HCT116 (cell line): ENCODE measurements around the gene LTB4R. TPM values are rescaled to one million over a fixed set of nuclear protein-coding genes. Genes with fewer than 3 reads are reported as not detected.
"Not testable (repeated sequence)": the region's sequence is repeated elsewhere in the genome, so short reads cannot be mapped to it uniquely, and the experiment has no call there.

ENCODE experiments used
- ATAC-seq: fragments of 200-7000 bp; cut with Tn5 transposase; 2 replicates; pipeline ENCODE4 v1.9.1; 2020; ENCODE audit warnings: mild to moderate bottlenecking, moderate library complexity
- BruUV-seq: library from RNA; stranded (reverse); fragments of 400-500 nt; replicated peaks from 2 replicates; lab custom pipeline; 2021; lab: Mats Ljungman, UMichigan
- CTCF ChIA-PET: fragments of 300-600 bp; sonication (Branson Sonifier 250); formaldehyde crosslinking; loops from one replicate; lab custom pipeline; 2021; ENCODE audit warnings: antibody characterized with exemption; lab: Charles Lee
- POLR2A ChIA-PET: fragments of 300-600, 350-600 bp; sonication (Branson Sonifier 250); formaldehyde crosslinking; loops from one replicate; lab custom pipeline; 2021; ENCODE audit warnings: antibody characterized with exemption; lab: Charles Lee
- RAD21 ChIA-PET, 2 experiments: fragments of 300-600 bp; sonication (Branson Sonifier 250); formaldehyde crosslinking; loops; one replicate each; lab custom pipeline; 2023; ENCODE audit warnings: low total read pairs in 2 of 2; ENCODE audit not compliant: uncharacterized antibody in 2 of 2, unreplicated experiment in 2 of 2, low non-redundant PET in 1 of 2; lab: Charles Lee
- DNase-seq: peaks from one replicate; pipeline ENCODE4 v3.0.0-alpha.2; 2010; ENCODE audit warnings: low read depth, low spot score
- H2AFZ ChIP-seq: fragments of 200-600 bp; shearing (Covaris generic), sonication (generic); 2 replicates; pipeline ENCODE4 v1.6.1; 2017; ENCODE audit warnings: low read depth, mixed run types, mixed read lengths, antibody characterized with exemption, low read length; ENCODE audit not compliant: poor library complexity, severe bottlenecking
- H3K27ac ChIP-seq: 2 replicates; pipeline ENCODE4 v1.5.1; 2012; ENCODE audit warnings: low read depth, low read length
- H3K27me3 ChIP-seq: fragments of 200-600 bp; sonication (generic); 2 replicates; pipeline ENCODE4 v1.6.1; 2016; ENCODE audit warnings: mixed run types, low read length, mixed read lengths; ENCODE audit not compliant: insufficient read depth
- H3K36me3 ChIP-seq, 2 experiments: fragments of 200-500 bp in 1 of 2; fragments of 200-600 bp in 1 of 2; sonication (Bioruptor generic) in 1 of 2; sonication (generic) in 1 of 2; 2 replicates each; pipeline versions ENCODE4 v1.5.1 to v1.6.1; 2014 to 2016; ENCODE audit warnings: low read length in 2 of 2, inconsistent platforms in 1 of 2, mixed read lengths in 1 of 2, mixed run types in 1 of 2; ENCODE audit not compliant: insufficient read depth in 2 of 2, control insufficient read depth in 1 of 2
- H3K4me1 ChIP-seq, 2 experiments: fragments of 200-600 bp in 1 of 2; sonication (generic) in 1 of 2; 2 replicates each; pipeline versions ENCODE4 v1.5.1 to v1.6.1; 2012 to 2017; ENCODE audit warnings: low read length in 2 of 2, inconsistent platforms in 1 of 2, mild to moderate bottlenecking in 1 of 2, mixed read lengths in 1 of 2, mixed run types in 1 of 2, moderate library complexity in 1 of 2; ENCODE audit not compliant: insufficient read depth in 2 of 2, control insufficient read depth in 1 of 2
- H3K4me2 ChIP-seq: fragments of 200-600 bp; sonication (generic); 2 replicates; pipeline ENCODE4 v1.6.1; 2017; ENCODE audit warnings: mixed run types, low read length, mixed read lengths
- H3K4me3 ChIP-seq, 2 experiments: fragments of 200-600 bp in 1 of 2; sonication (generic) in 1 of 2; replicated peaks in 1 of 2; 2 replicates each; pipeline ENCODE4 v1.5.1; 2011 to 2016; ENCODE audit warnings: low read length in 2 of 2, control low read depth in 1 of 2, low read depth in 1 of 2, mild to moderate bottlenecking in 1 of 2, mixed read lengths in 1 of 2, mixed run types in 1 of 2
- H3K79me2 ChIP-seq: fragments of 200-600 bp; sonication (generic); 2 replicates; pipeline ENCODE4 v1.6.1; 2017; ENCODE audit warnings: mild to moderate bottlenecking, mixed run types, low read length, moderate library complexity, mixed read lengths; ENCODE audit not compliant: insufficient read depth
- H3K9ac ChIP-seq: fragments of 200-600 bp; sonication (generic); 2 replicates; pipeline ENCODE4 v1.6.1; 2016; ENCODE audit warnings: low read length, mixed read lengths
- H3K9me2 ChIP-seq: fragments of 200-600 bp; sonication (generic), shearing (Covaris generic); 2 replicates; pipeline ENCODE4 v1.6.1; 2017; ENCODE audit warnings: mixed run types, mild to moderate bottlenecking, moderate library complexity; ENCODE audit not compliant: insufficient read depth
- H3K9me3 ChIP-seq, 2 experiments: fragments of 200-500 bp in 1 of 2; fragments of 200-600 bp in 1 of 2; sonication (Bioruptor generic) in 1 of 2; sonication (generic) in 1 of 2; 2 replicates each; pipeline ENCODE4 v1.6.1; 2014 to 2017; ENCODE audit warnings: low read length in 2 of 2, mixed read lengths in 2 of 2, inconsistent platforms in 1 of 2, low read depth in 1 of 2, mild to moderate bottlenecking in 1 of 2, mixed run types in 1 of 2, moderate library complexity in 1 of 2; ENCODE audit not compliant: control insufficient read depth in 1 of 2, insufficient read depth in 1 of 2
- H4K20me1 ChIP-seq: fragments of 200-600 bp; sonication (generic), shearing (Covaris generic); 2 replicates; pipeline ENCODE4 v1.6.1; 2017; ENCODE audit warnings: mixed run types, mild to moderate bottlenecking, moderate library complexity; ENCODE audit not compliant: insufficient read depth
- CEBPB ChIP-seq: IDR thresholded peaks from 2 replicates; pipeline ENCODE4 v1.6.1; 2012; ENCODE audit warnings: low read depth
- CTCF ChIP-seq, 3 experiments: fragments of 200-600 bp in 1 of 3; sonication (generic) in 1 of 3; IDR thresholded peaks in 2 of 3; conservative IDR thresholded peaks in 1 of 3; 2 replicates each; pipeline ENCODE4 v1.5.1; 2012 to 2017; ENCODE audit warnings: low read depth in 2 of 3, low read length in 2 of 3, antibody characterized with exemption in 1 of 3, borderline replicate concordance in 1 of 3, control low read depth in 1 of 3, mild to moderate bottlenecking in 1 of 3, mixed read lengths in 1 of 3, mixed run types in 1 of 3, moderate library complexity in 1 of 3; ENCODE audit not compliant: insufficient read depth in 1 of 3
- ELF1 ChIP-seq: IDR thresholded peaks from 2 replicates; pipeline ENCODE4 v1.6.1; 2012; ENCODE audit warnings: low read depth, borderline replicate concordance
- EZH2 ChIP-seq: fragments of 200-600 bp; sonication (generic); IDR thresholded peaks from 2 replicates; pipeline ENCODE4 v1.6.1; 2017; ENCODE audit warnings: antibody characterized with exemption, mixed run types
- TCF7L2 ChIP-seq: IDR thresholded peaks from 2 replicates; pipeline ENCODE4 v1.7.0; 2011; ENCODE audit warnings: borderline replicate concordance, inconsistent platforms; ENCODE audit not compliant: insufficient read depth, insufficient read length; ENCODE audit errors: extremely low read depth
- ZFX ChIP-seq: fragments of 450-650 bp; IDR thresholded peaks from 2 replicates; pipeline ENCODE4 v1.6.1; 2017
- intact Hi-C: fragments of 100-400 bp; cut with micrococcal nuclease; formaldehyde crosslinking; loops from 2 replicates; pipeline ENCODE4 v1.10.0; 2022
- total RNA-seq: library from RNA; stranded (reverse); gene quantifications from one replicate; pipeline ENCODE4 v1.2.1, GENCODE V29; 2021; ENCODE audit not compliant: unreplicated experiment

LTB4R gene
- total RNA-seq, 1 experiment from 2014 or later, result 14.8 TPM

GRCh38 chr14:24353559-24354481, 42.5 kb downstream of the LTB4R start:
- TF ChIP-seq ELF1 (no peak), CTCF (IDR thresholded peaks at IDR 0.05 in 2 of 3, conservative IDR thresholded peaks at IDR 0.05 in 1 of 3; ENCODE audit: borderline replicate concordance in 1 of 3, insufficient read depth in 1 of 3, low read depth in 2 of 3, low read length in 2 of 3) (no peak), EZH2 (no peak), CEBPB (no peak), ZFX (no peak), TCF7L2 (no peak)
- Histone ChIP-seq H4K20me1 (no peaks in the 10 kb centered on the region), H3K4me1 (peaks cover 5 to 22% of the 10 kb centered on the region in 2 experiments; a peak in 3 of 4 replicates), H3K27me3 (no peaks in the 10 kb centered on the region), H3K79me2 (no peaks in the 10 kb centered on the region), H3K4me2 (peak overlapping the region; percentile 57), H3K9ac (no peak overlapping the region), H3K9me3 (no peaks in the 10 kb centered on the region), H3K27ac (no peak overlapping the region), H3K9me2 (no peaks in the 10 kb centered on the region), H2AFZ (peak overlapping the region; percentile 71), H3K4me3 (no peak overlapping the region), H3K36me3 (no peaks in the 10 kb centered on the region)
- ATAC-seq (peak; percentile 55), DNase-seq (no peak)
- intact Hi-C loops, result no loop called here
- no TSS peak for BruUV-seq
- RAD21 ChIA-PET, result no interaction called here
- CTCF ChIA-PET, result no interaction called here
- POLR2A ChIA-PET, result no interaction called here

GRCh38 chr14:24354482-24354825, 43.2 kb downstream of the LTB4R start:
- H4K20me1 ChIP-seq, H3K36me3 ChIP-seq, H3K9me2 ChIP-seq, intact Hi-C loops, H3K27me3 ChIP-seq, ATAC-seq, DNase-seq, H3K9ac ChIP-seq, BruUV-seq, CTCF ChIA-PET, RAD21 ChIA-PET, H3K27ac ChIP-seq, H3K9me3 ChIP-seq, H3K79me2 ChIP-seq, POLR2A ChIA-PET, H3K4me3 ChIP-seq: not testable (repeated sequence)
- Histone ChIP-seq H3K4me1 (peaks cover 5 to 22% of the 10 kb centered on the region in 2 experiments; a peak in 3 of 4 replicates), H3K4me2 (peak overlapping the region; percentile 43), H2AFZ (peak overlapping the region; percentile 71)
